ENCODE data around the gene TPT1.
"Not testable (repeated sequence)": the region's sequence is repeated elsewhere in the genome, so short reads cannot be mapped to it uniquely, and the experiment has no call there.

The TPT1 gene

GRCh38 chr13:45301263-45301662 lies 39.7 kb downstream of the TPT1 start:
- no peak for DNase-seq (ENCODE audit: low spot score)

GRCh38 chr13:45300190-45300985 lies 40.6 kb downstream of the TPT1 start:
- no peak for DNase-seq (ENCODE audit: low spot score)

- DNase-seq (ENCODE audit: low spot score): no peak
Measured at GRCh38 chr13:45299194-45299593, 41.8 kb downstream of the TPT1 start.

- DNase-seq (ENCODE audit: low spot score): not testable (repeated sequence)
Measured at GRCh38 chr13:45298550-45298949, 42.4 kb downstream of the TPT1 start.

- DNase-seq (ENCODE audit: low spot score): no peak
Measured at GRCh38 chr13:45298206-45298505, 42.8 kb downstream of the TPT1 start.

- no peak for DNase-seq (ENCODE audit: low spot score)
Measured at GRCh38 chr13:45297456-45298205, 43.4 kb downstream of the TPT1 start.

- no peak for DNase-seq (ENCODE audit: low spot score)
Measured at GRCh38 chr13:45296259-45296658, 44.7 kb downstream of the TPT1 start.

- no peak for DNase-seq (ENCODE audit: low spot score)
Measured at GRCh38 chr13:45295536-45295935, 45.4 kb downstream of the TPT1 start.

- no peak for DNase-seq (ENCODE audit: low spot score)
Measured at GRCh38 chr13:45292176-45292575, 48.8 kb downstream of the TPT1 start.

GRCh38 chr13:45289936-45290563 lies 50.9 kb downstream of the TPT1 start:
- DNase-seq (ENCODE audit: low spot score): peak; percentile 15
